ENCODE data around the gene SLAIN2.

SLAIN2 gene

GRCh38 chr4:48356355-48356754 is 15.0 kb downstream of the SLAIN2 start:
- in situ Hi-C loops (cut with HindIII; ENCODE audit: low pct_ligation_motif_present, low pct_unique_long_range_greater_than_20kb, low sequenced_read_pairs): no loop called here
- no peak for DNase-seq

- DNase-seq: no peak
- in situ Hi-C loops (cut with HindIII; ENCODE audit: low pct_ligation_motif_present, low pct_unique_long_range_greater_than_20kb, low sequenced_read_pairs): no loop called here
Measured at GRCh38 chr4:48360285-48361011, 19.1 kb downstream of the SLAIN2 start.

- DNase-seq: no peak
Measured at GRCh38 chr4:48361012-48361400, 19.7 kb downstream of the SLAIN2 start.

DNA sequence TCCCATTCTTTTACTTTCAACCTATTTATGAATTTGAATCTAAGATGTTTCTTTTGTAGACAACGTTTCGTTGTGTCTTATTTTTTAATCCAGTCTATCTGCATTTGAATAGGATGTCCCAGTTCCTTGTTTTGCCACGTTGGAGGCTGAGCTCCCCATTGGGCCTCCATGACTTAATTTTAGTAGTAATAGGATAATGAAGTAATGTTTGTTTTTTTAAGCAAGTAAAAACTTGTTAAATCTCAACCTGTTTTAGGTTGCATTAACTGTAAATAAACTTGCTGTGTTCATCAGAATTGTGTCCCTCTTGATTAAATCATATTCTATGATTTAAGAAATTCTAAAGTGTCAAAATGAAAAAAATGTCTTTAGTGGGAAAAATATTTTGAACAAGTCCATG is 25.3 kb downstream of the SLAIN2 start:
- no peak for DNase-seq
- in situ Hi-C loops (cut with HindIII; ENCODE audit: low pct_ligation_motif_present, low pct_unique_long_range_greater_than_20kb, low sequenced_read_pairs): no loop called here

More at GRCh38 chr4:48361012-48361400, 19.7 kb downstream of the SLAIN2 start:
- in situ Hi-C loops (cut with HindIII; ENCODE audit: low pct_ligation_motif_present, low pct_unique_long_range_greater_than_20kb, low sequenced_read_pairs): no loop called here

DNA sequence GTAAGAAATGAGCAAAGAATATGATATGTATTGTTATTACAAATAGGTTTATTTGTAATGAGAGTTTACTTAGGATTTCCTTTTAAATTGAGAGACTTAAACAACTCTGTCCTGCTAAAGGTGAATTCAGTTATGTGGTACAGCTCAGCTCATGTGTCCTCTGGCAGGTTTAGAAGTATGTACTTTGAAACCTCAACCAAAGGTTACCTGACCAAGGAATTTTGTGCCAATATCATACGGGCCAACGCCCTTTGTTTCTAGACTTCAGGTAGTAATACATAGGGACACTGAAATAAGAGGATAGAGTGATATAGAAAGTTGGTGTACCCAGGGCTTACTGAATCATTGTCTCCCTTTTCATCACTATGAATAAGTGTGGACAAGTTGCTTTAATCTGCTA is 25.7 kb downstream of the SLAIN2 start:
- in situ Hi-C loops (cut with HindIII; ENCODE audit: low pct_ligation_motif_present, low pct_unique_long_range_greater_than_20kb, low sequenced_read_pairs): no loop called here

GRCh38 chr4:48368389-48368788 is 27.1 kb downstream of the SLAIN2 start:
- no peak for DNase-seq
- in situ Hi-C loops (cut with HindIII; ENCODE audit: low pct_ligation_motif_present, low pct_unique_long_range_greater_than_20kb, low sequenced_read_pairs): no loop called here

More for the DNA sequence above, 25.7 kb downstream of the SLAIN2 start:
- no peak for DNase-seq

DNA sequence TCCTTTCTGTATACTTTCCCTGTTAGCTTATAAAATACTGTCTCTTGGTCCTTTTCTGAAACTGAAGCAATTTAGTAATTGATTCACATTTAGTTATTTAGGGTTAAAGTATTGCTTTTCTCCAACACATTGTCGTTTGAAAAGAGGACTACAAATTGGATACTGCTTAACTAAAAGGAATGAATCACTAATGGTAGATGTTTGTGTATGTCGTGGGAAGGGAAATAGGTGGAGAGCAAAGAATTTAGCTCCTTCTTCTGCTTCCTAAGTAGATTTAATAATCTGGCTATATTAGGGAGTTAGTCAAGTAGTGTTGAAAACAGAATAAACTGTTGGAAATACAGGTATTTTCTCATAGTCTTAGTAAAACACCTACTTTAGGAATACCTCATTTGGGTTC is 27.9 kb downstream of the SLAIN2 start:
- no peak for DNase-seq

GRCh38 chr4:48369771-48370170 is 28.4 kb downstream of the SLAIN2 start:
- in situ Hi-C loops (cut with HindIII; ENCODE audit: low pct_ligation_motif_present, low pct_unique_long_range_greater_than_20kb, low sequenced_read_pairs): no loop called here
- DNase-seq: no peak

More for the DNA sequence above, 27.9 kb downstream of the SLAIN2 start:
- in situ Hi-C loops (cut with HindIII; ENCODE audit: low pct_ligation_motif_present, low pct_unique_long_range_greater_than_20kb, low sequenced_read_pairs): no loop called here

DNA sequence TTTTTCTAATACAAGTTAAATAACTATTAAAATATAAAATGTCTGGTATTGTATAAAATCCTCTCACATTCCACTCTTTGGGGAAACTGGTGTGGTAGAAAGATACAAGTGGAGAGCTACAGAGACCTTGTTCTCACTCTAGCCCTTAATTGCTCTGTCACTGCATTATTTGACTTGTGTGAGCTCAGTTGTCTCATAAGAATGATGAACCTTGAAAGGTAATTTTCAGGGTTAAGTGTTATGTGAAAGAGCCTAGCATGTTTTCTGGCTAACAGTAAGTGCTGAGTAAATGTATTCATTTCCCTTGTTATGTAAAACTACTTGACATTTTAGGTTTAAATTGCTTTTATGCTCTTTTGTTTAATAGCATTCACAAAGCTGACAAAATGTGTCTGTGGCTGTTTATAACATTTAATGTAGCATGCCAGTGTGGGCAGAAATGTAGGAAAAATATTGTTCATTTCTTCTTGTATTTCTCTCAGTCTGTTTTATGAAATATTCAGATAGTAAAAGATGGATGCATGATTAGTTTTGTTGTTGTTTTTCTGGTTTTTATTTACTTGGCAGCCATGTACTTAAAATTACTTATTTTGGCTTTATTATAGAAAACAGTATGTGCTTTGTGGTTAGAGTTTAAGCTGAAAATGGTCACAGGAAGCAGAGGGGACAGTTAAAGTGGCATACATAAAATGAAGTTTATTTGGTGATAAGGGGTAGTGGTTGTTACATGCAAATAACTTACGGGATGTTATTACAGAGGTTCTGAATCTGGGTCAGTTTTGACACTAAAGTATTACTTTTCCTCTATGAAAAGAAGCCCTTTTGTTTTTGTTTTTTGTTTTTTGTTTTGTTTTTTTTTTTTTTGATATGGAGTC is 29.2 kb downstream of the SLAIN2 start:
- in situ Hi-C loops (cut with HindIII; ENCODE audit: low pct_ligation_motif_present, low pct_unique_long_range_greater_than_20kb, low sequenced_read_pairs): no loop called here
- no peak for DNase-seq

GRCh38 chr4:48372272-48372671 is 30.9 kb downstream of the SLAIN2 start:
- in situ Hi-C loops (cut with HindIII; ENCODE audit: low pct_ligation_motif_present, low pct_unique_long_range_greater_than_20kb, low sequenced_read_pairs): no loop called here
- no peak for DNase-seq

DNA sequence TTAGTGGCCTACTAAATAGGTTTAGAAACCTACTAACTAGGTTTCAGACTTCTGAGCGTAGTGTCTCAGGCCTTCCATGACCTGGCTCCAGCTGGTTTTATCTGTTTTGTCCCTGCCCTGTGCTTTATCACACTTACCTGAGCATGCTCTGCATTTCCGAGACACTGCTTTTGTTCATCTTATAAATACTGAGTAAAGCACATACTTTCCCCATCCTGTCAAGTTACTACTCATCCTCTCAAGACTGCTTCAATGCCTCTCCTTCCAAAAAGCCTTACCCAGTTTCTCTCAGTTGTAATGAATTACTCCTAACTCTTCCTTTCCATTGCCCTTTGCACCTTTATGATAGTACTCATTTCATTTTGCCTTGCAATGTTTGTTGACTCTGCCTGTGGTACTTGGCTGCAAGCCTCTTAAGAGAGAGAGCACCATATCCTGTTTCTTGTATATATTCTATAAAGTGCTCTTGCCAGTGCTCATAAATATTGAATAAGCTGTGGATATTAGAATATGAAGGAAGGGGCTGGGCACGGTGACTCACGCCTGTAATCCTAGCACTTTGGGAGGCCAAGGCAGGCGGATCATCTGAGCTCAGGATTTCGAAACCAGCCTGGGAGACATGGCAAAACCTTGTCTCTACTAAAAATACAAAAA is 34.4 kb downstream of the SLAIN2 start:
- in situ Hi-C loops (cut with HindIII; ENCODE audit: low pct_ligation_motif_present, low pct_unique_long_range_greater_than_20kb, low sequenced_read_pairs): no loop called here

GRCh38 chr4:48379587-48380180 is 38.4 kb downstream of the SLAIN2 start:
- in situ Hi-C loops (cut with HindIII; ENCODE audit: low pct_ligation_motif_present, low pct_unique_long_range_greater_than_20kb, low sequenced_read_pairs): no loop called here
- no peak for DNase-seq

More for the DNA sequence above, 34.4 kb downstream of the SLAIN2 start:
- no peak for DNase-seq

GRCh38 chr4:48380583-48381167 is 39.3 kb downstream of the SLAIN2 start:
- DNase-seq: no peak
- in situ Hi-C loops (cut with HindIII; ENCODE audit: low pct_ligation_motif_present, low pct_unique_long_range_greater_than_20kb, low sequenced_read_pairs): no loop called here

- DNase-seq: no peak
- in situ Hi-C loops (cut with HindIII; ENCODE audit: low pct_ligation_motif_present, low pct_unique_long_range_greater_than_20kb, low sequenced_read_pairs): no loop called here
Measured at GRCh38 chr4:48388525-48389154, 47.3 kb downstream of the SLAIN2 start.

- DNase-seq: no peak
- in situ Hi-C loops (cut with HindIII; ENCODE audit: low pct_ligation_motif_present, low pct_unique_long_range_greater_than_20kb, low sequenced_read_pairs): no loop called here
Measured at GRCh38 chr4:48396043-48396442, 54.7 kb downstream of the SLAIN2 start.

GRCh38 chr4:48400416-48400815 is 59.1 kb downstream of the SLAIN2 start:
- in situ Hi-C loops (cut with HindIII; ENCODE audit: low pct_ligation_motif_present, low pct_unique_long_range_greater_than_20kb, low sequenced_read_pairs): no loop called here
- DNase-seq: no peak

- in situ Hi-C loops (cut with HindIII; ENCODE audit: low pct_ligation_motif_present, low pct_unique_long_range_greater_than_20kb, low sequenced_read_pairs): no loop called here
- no peak for DNase-seq
Measured at GRCh38 chr4:48403358-48403757, 62.0 kb downstream of the SLAIN2 start.

DNA sequence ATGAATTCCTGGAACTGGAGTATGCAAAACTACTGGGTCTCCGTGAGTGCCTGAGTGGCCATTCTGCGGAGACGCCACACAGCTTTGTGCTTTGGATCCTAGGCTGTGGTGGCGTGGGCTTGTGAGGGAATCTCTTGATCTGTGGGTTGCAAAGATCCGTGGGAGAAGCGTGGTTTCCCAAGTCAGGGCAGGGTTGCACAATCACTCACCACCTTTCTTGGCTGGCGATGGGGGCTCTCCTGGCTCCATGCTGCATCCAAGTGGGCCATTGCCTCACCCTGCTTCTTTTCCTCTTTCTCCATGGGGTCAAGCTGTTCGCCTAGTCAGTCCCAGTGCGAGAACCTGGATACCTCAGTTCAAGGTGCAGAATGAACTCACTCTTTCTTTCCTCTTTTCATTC is 62.5 kb downstream of the SLAIN2 start:
- DNase-seq: no peak
- in situ Hi-C loops (cut with HindIII; ENCODE audit: low pct_ligation_motif_present, low pct_unique_long_range_greater_than_20kb, low sequenced_read_pairs): no loop called here

All from ACHN (cell line).